HFFc6 (cell line): ENCODE results near the gene SRSF8. TPM values are rescaled to one million over a fixed set of nuclear protein-coding genes. Genes with fewer than 3 reads are reported as not detected.
"Not testable (repeated sequence)": the region's sequence is repeated elsewhere in the genome, so short reads cannot be mapped to it uniquely, and the experiment has no call there.

Experiments
- DNase-seq: peaks from one replicate; pipeline ENCODE4 v3.0.0-alpha.2; 2018
- H3K27ac Mint-ChIP-seq: 2 replicates; pipeline ENCODE4 v1.8.0; 2020; ENCODE audit warnings: mild to moderate bottlenecking, mixed read lengths
- H3K27me3 Mint-ChIP-seq: 2 replicates; pipeline ENCODE4 v1.8.0; 2021; ENCODE audit warnings: mild to moderate bottlenecking, moderate library complexity, mixed read lengths; ENCODE audit not compliant: insufficient read depth
- H3K36me3 Mint-ChIP-seq: 2 replicates; pipeline ENCODE4 v1.8.0; 2021; ENCODE audit warnings: low read depth, mixed read lengths
- H3K4me1 Mint-ChIP-seq: 2 replicates; pipeline ENCODE4 v1.8.0; 2020; ENCODE audit warnings: low read depth, mixed read lengths
- H3K4me3 Mint-ChIP-seq: 2 replicates; pipeline ENCODE4 v1.8.0; 2020; ENCODE audit warnings: mild to moderate bottlenecking, moderate library complexity, mixed read lengths
- H3K9me3 Mint-ChIP-seq: 2 replicates; pipeline ENCODE4 v1.8.0; 2020; ENCODE audit warnings: mild to moderate bottlenecking, mixed read lengths
- total RNA-seq, 6 experiments: library from RNA; stranded (reverse); fragmentation: NEBNext Ultra II Directional; extraction: Animal tissue kit (Norgen Biotek cat#: 25700); gene quantifications; 2 replicates in 1 of 6; 3 replicates in 5 of 6; pipeline ENCODE4 v1.2.3, GENCODE V29; 2021
- TF ChIP-seq, protein P1 (sequence below): fragments of 200-600 bp; sonication (generic); IDR thresholded peaks from 2 replicates; pipeline ENCODE4 v1.5.0; 2021; ENCODE audit warnings: antibody characterized with exemption, mild to moderate bottlenecking

Gene SRSF8
- total RNA-seq, 6 experiments from 2014 or later = 27.7 to 35.6 (median 32.6) TPM

DNA sequence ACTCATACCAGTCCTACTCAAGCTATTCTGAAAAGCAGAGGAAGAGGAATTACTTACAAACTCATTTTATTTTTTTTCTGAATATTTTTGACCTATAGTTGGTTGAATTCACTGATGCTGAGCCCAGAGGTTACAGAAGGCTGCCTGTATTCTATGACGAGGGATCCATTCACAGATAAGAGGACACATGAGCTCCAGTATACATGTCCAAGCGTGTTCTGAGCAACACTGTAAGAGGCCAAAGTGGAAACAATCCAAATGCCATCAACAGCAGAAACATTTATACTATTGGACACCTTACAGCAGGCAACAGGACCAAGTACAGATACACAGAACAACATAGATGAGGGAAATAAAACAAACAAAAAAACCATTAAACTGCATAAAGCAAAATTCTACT is 31.4 kb upstream of the SRSF8 start:
- TF ChIP-seq, protein P1, sequence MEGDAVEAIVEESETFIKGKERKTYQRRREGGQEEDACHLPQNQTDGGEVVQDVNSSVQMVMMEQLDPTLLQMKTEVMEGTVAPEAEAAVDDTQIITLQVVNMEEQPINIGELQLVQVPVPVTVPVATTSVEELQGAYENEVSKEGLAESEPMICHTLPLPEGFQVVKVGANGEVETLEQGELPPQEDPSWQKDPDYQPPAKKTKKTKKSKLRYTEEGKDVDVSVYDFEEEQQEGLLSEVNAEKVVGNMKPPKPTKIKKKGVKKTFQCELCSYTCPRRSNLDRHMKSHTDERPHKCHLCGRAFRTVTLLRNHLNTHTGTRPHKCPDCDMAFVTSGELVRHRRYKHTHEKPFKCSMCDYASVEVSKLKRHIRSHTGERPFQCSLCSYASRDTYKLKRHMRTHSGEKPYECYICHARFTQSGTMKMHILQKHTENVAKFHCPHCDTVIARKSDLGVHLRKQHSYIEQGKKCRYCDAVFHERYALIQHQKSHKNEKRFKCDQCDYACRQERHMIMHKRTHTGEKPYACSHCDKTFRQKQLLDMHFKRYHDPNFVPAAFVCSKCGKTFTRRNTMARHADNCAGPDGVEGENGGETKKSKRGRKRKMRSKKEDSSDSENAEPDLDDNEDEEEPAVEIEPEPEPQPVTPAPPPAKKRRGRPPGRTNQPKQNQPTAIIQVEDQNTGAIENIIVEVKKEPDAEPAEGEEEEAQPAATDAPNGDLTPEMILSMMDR = no peak
- H3K27me3 Mint-ChIP-seq = peaks cover 7% of the 10 kb centered on the region; the same call in 1 of the 2 replicates
- no peaks in the 10 kb centered on the region for H3K36me3 Mint-ChIP-seq
- no peaks in the 10 kb centered on the region for H3K4me1 Mint-ChIP-seq
- no peaks in the 10 kb centered on the region for H3K9me3 Mint-ChIP-seq
- no peak for DNase-seq
- no peak overlapping the region for H3K4me3 Mint-ChIP-seq
- no peak overlapping the region for H3K27ac Mint-ChIP-seq

DNA sequence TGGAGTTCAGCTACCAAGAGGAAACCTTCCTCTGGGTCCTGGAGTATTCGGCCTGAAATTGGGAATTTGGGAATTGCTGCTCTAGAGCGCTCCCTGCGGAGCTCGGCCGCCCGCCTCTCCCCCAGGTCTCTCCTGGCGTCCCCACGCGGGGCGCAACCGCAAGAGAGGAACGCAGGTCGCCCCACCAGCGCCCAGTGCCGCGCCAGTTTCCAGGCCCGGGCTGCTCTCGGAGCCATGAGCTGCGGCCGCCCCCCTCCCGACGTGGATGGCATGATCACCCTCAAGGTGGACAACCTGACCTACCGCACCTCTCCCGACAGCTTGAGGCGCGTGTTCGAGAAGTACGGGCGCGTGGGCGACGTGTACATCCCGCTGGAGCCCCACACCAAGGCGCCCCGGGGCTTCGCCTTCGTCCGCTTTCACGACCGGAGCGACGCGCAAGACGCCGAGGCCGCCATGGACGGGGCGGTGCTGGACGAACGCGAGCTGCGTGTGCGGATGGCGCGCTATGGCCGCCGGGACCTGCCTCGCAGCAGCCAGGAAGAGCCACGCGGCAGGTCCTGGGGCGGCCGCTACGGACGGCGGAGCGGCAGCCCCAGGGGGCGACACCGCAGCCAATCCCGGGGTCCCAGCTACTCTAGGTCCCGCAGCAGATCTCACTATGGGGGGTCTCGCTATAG is 29.2 kb upstream of the SRSF8 start:
- H3K4me3 Mint-ChIP-seq, H3K9me3 Mint-ChIP-seq, H3K36me3 Mint-ChIP-seq, DNase-seq, H3K27ac Mint-ChIP-seq, H3K4me1 Mint-ChIP-seq: not testable (repeated sequence)
- H3K27me3 Mint-ChIP-seq = peaks cover 10% of the 10 kb centered on the region; the same call in 1 of the 2 replicates

DNA sequence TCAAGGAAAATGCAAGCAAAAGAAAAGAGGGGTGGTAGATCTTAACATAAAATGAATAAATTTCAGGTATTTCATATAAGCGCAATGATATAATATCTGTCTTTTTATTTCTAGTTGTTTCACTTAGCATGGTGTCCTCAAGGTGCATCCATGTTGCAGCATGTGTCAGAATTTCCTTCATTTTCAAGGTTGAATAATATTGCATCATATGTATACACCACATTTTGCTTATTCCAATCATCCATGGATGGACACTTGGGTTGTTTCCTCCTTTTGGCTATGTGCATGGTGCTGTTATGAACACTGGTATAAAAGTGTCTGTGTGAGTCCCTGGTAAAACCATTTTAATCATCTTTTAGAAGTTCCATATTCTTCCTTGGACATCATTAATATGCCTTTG is 24.5 kb upstream of the SRSF8 start:
- TF ChIP-seq, protein P1 = no peak
- Mint-ChIP-seq H3K4me3 (no peak overlapping the region), H3K27me3 (peaks cover 26% of the 10 kb centered on the region), H3K4me1 (no peaks in the 10 kb centered on the region), H3K9me3 (no peaks in the 10 kb centered on the region), H3K36me3 (no peaks in the 10 kb centered on the region), H3K27ac (no peak overlapping the region)
- no peak for DNase-seq

DNA sequence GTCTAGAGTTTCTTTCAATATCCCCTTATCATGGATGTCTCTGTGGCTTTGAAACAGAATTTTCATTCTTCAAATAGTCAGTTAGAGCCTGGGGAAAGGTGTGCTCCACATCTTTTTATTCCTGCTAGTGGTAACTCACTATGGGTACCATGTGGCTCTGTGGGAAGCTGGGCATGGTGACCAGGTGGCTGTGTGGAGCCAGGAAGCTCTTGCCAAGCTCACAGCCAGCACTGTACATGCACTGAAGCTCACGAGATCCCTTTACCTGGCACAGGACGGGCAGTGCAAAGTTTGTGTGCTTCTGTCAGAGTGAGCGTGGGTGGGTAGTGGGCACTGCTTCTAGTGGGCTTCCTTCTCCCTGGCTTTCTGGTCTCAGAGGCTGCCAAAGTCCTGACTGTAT is 23.8 kb upstream of the SRSF8 start:
- no peak overlapping the region for H3K27ac Mint-ChIP-seq
- H3K4me3 Mint-ChIP-seq = no peak overlapping the region
- no peak for DNase-seq
- no peaks in the 10 kb centered on the region for H3K9me3 Mint-ChIP-seq
- H3K36me3 Mint-ChIP-seq = no peaks in the 10 kb centered on the region
- peaks cover 27% of the 10 kb centered on the region for H3K27me3 Mint-ChIP-seq
- H3K4me1 Mint-ChIP-seq = no peaks in the 10 kb centered on the region
- TF ChIP-seq, protein P1 = no peak

DNA sequence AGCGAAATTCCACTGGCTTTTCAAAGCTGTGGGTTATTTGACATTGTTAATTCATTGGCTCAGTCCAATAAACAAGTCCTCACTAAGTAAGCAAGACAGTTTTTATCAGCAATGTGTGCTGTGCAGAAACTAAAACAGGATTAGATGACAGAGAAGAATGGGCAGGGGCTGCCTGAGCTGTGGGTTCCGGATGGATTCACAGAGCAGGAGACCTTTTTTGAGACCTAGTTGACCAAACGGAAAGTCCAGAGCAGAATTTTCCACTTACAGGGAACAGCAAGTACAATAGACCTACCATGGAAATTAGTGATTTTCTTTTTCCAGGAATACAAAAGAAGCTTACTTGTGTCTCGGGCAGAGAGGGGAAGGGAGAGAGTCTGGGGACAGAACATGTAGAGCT is 22.7 kb upstream of the SRSF8 start:
- Mint-ChIP-seq H3K9me3 (no peaks in the 10 kb centered on the region), H3K4me3 (no peak overlapping the region), H3K27ac (no peak overlapping the region), H3K36me3 (no peaks in the 10 kb centered on the region), H3K4me1 (no peaks in the 10 kb centered on the region), H3K27me3 (peaks cover 30% of the 10 kb centered on the region)
- TF ChIP-seq, protein P1 = no peak
- no peak for DNase-seq

DNA sequence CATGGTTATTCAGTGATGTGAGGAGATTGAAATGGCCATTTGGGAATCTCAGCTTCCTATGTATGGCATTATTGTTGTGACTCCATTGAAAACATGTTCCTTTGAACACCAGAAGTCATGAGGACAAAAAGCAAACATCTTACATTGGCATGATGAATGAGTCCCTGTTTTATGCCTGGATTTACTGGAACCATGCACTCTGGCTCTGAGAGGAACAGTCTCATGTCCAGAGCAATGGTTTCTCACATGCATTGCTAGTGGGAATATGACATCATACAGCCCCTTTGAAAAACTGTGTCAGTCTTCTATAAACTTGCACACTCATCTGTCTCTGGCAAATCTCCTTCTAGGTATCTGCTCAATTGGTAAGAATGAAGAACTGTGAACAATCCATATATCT is 20.9 kb upstream of the SRSF8 start:
- Mint-ChIP-seq H3K4me1 (no peaks in the 10 kb centered on the region), H3K9me3 (no peaks in the 10 kb centered on the region), H3K27me3 (peaks cover 38% of the 10 kb centered on the region), H3K4me3 (no peak overlapping the region), H3K27ac (no peak overlapping the region), H3K36me3 (no peaks in the 10 kb centered on the region)
- TF ChIP-seq, protein P1 = no peak
- DNase-seq = no peak

DNA sequence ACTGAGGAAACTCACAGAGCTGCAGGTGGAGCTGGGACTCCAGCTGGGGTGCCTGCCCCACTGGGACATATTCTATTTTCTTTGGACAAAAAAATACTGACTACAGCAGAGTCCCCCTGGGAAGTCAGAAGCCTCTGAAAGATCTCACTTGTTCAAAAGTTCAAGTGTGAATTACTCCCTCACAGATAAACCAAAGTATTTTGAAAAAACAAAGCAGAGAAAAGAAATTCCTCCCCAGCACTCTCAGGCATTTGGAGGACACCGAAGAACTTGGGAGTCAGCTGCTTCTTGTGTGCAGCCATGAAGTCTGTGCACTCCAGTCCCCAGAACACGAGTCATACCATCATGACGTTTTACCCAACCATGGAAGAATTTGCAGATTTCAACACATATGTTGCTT is 17.6 kb upstream of the SRSF8 start, which contains the start of gene KDM4F:
KDM4F (plus strand) TSS at position 301 of the 400 bp plus-strand sequence.
- H3K9me3 Mint-ChIP-seq, H3K36me3 Mint-ChIP-seq, DNase-seq, H3K4me3 Mint-ChIP-seq, H3K4me1 Mint-ChIP-seq, H3K27ac Mint-ChIP-seq: not testable (repeated sequence)
- H3K27me3 Mint-ChIP-seq = peaks cover 29% of the 10 kb centered on the region
